C4-2B (cell line): ENCODE results near the gene ZNF680.

Experiments used
- ZFX ChIP-seq: fragments of 450-650 bp; IDR thresholded peaks from 2 replicates; pipeline ENCODE4 v1.6.1; 2017
- TF ChIP-seq, protein P1 (sequence below): fragments of 450-650 bp; conservative IDR thresholded peaks from 2 replicates; pipeline ENCODE4 v1.5.1; 2017; ENCODE audit warnings: mild to moderate bottlenecking

- TF ChIP-seq, protein P1, sequence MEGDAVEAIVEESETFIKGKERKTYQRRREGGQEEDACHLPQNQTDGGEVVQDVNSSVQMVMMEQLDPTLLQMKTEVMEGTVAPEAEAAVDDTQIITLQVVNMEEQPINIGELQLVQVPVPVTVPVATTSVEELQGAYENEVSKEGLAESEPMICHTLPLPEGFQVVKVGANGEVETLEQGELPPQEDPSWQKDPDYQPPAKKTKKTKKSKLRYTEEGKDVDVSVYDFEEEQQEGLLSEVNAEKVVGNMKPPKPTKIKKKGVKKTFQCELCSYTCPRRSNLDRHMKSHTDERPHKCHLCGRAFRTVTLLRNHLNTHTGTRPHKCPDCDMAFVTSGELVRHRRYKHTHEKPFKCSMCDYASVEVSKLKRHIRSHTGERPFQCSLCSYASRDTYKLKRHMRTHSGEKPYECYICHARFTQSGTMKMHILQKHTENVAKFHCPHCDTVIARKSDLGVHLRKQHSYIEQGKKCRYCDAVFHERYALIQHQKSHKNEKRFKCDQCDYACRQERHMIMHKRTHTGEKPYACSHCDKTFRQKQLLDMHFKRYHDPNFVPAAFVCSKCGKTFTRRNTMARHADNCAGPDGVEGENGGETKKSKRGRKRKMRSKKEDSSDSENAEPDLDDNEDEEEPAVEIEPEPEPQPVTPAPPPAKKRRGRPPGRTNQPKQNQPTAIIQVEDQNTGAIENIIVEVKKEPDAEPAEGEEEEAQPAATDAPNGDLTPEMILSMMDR: no peak
- peak; percentile 18; the same call in 1 of the 2 replicates for TF ChIP-seq ZFX
Observed at GRCh38 chr7:64562626-64563278, at the start of gene ZNF680.
